K562 (cell line): ENCODE results near the gene METAP1D. TPM values are rescaled to one million over a fixed set of nuclear protein-coding genes. Genes with fewer than 3 reads are reported as not detected.

Source experiments
- ATF1 ChIP-seq, 2 experiments: fragments of 450-650 bp in 1 of 2; IDR thresholded peaks; 2 replicates each; pipeline ENCODE4 v1.6.1; 2016; ENCODE audit warnings: missing compliant biosample characterization in 1 of 2, missing genetic modification characterization in 1 of 2
- DMBX1 ChIP-seq: fragments of 250-450 bp; sonication (Bioruptor Pico); IDR thresholded peaks from 2 replicates; pipeline ENCODE4 v1.8.0; 2022; ENCODE audit warnings: inconsistent platforms, mild to moderate bottlenecking, moderate library complexity, borderline replicate concordance
- EP400 ChIP-seq: fragments of 450-650 bp; IDR thresholded peaks from 2 replicates; pipeline ENCODE4 v1.6.1; 2017; ENCODE audit warnings: antibody characterized with exemption, mild to moderate bottlenecking, moderate library complexity
- FOXJ2 ChIP-seq: fragments of 200-800 bp; sonication (Bioruptor generic); IDR thresholded peaks from 2 replicates; pipeline ENCODE4 v1.6.1; 2016; ENCODE audit warnings: missing genetic modification characterization, missing compliant biosample characterization
- HNRNPL ChIP-seq: fragments of 200-400 bp; formaldehyde crosslinking; IDR thresholded peaks from 2 replicates; pipeline ENCODE4 v1.6.1; 2017; ENCODE audit warnings: low read depth, mild to moderate bottlenecking, low read length
- MXI1 ChIP-seq: IDR thresholded peaks from 2 replicates; pipeline ENCODE4 v1.6.1; 2011; ENCODE audit warnings: low read depth, mild to moderate bottlenecking, improper control_type of control experiment, low read length
- NFXL1 ChIP-seq: fragments of 450-650 bp; formaldehyde crosslinking; IDR thresholded peaks from 2 replicates; pipeline ENCODE4 v1.4.0; 2021; ENCODE audit warnings: mild to moderate bottlenecking
- SMARCB1 ChIP-seq: IDR thresholded peaks from 2 replicates; pipeline ENCODE4 v1.6.1; 2011; ENCODE audit warnings: improper control_type of control experiment, low read depth; ENCODE audit not compliant: insufficient read length
- XRCC3 ChIP-seq: fragments of 450-650 bp; IDR thresholded peaks from 2 replicates; pipeline ENCODE4 v1.6.1; 2017; ENCODE audit warnings: mild to moderate bottlenecking, moderate library complexity
- ZBTB7A ChIP-seq: IDR thresholded peaks from 2 replicates; pipeline ENCODE4 v1.6.1; 2011; ENCODE audit warnings: low read depth, mild to moderate bottlenecking, low read length, moderate library complexity, borderline replicate concordance; ENCODE audit not compliant: control insufficient read depth
- ZC3H11A ChIP-seq: IDR thresholded peaks from 2 replicates; pipeline ENCODE4 v1.6.1; 2012; ENCODE audit warnings: low read depth, low read length, improper control_type of control experiment
- ZFX ChIP-seq: sonication (generic); formaldehyde crosslinking; IDR thresholded peaks from 2 replicates; pipeline ENCODE4 v1.8.0; 2022; ENCODE audit warnings: mild to moderate bottlenecking, missing genetic modification reagents, moderate library complexity
- ZNF253 ChIP-seq: fragments of 250-450 bp; sonication (Bioruptor Pico); conservative IDR thresholded peaks from 2 replicates; pipeline ENCODE4 v1.6.1; 2021; ENCODE audit warnings: mild to moderate bottlenecking
- ZNF785 ChIP-seq: fragments of 250-450 bp; sonication (Bioruptor Pico); IDR thresholded peaks from 2 replicates; pipeline ENCODE4 v1.4.0; 2020; ENCODE audit warnings: mild to moderate bottlenecking
- polyA plus RNA-seq, 8 experiments: library from polyadenylated mRNA; depleted of rRNA in 4 of 8; stranded (reverse) in 5 of 8; unstranded in 3 of 8; fragments of >200 nt; fragmentation: Nextera tagmentation in 2 of 8; fragmentation: Illumina TruSeq in 1 of 8; extraction: Ambion mirVana in 2 of 8; extraction: Trizol in 1 of 8; gene quantifications; 2 replicates each; pipeline versions ENCODE4 v1.2.1 to v1.2.3, GENCODE V29; 2011 to 2014; ENCODE audit warnings: inconsistent platforms in 1 of 8, missing spikeins in 1 of 8
- total RNA-seq, 7 experiments: library from RNA; depleted of rRNA in 6 of 7; stranded (reverse); fragments of >200 nt in 6 of 7; fragmentation: Illumina TruSeq in 2 of 7; extraction: Trizol in 2 of 7; gene quantifications; 2 replicates each; pipeline versions ENCODE4 v1.2.1 to v1.2.3, GENCODE V29; 2011 to 2021; ENCODE audit warnings: low replicate concordance in 1 of 7
- TF ChIP-seq, protein P1 (sequence below), 2 experiments: fragments of 450-650 bp; conservative IDR thresholded peaks; 2 replicates each; pipeline ENCODE4 v1.6.1; 2017; ENCODE audit warnings: mild to moderate bottlenecking in 2 of 2, moderate library complexity in 2 of 2
- TF ChIP-seq, protein P2 (sequence below): sonication (generic); formaldehyde crosslinking; IDR thresholded peaks from 2 replicates; pipeline ENCODE4 v1.9.0; 2022; ENCODE audit warnings: mild to moderate bottlenecking, missing genetic modification reagents
- TF ChIP-seq, protein P3 (sequence below): fragments of 250-450 bp; sonication (Bioruptor Pico); IDR thresholded peaks from 2 replicates; pipeline ENCODE4 v1.5.0; 2021
- TF ChIP-seq, protein P4 (sequence below), 2 experiments: fragments of 450-650 bp; IDR thresholded peaks; 2 replicates each; pipeline ENCODE4 v1.6.1; 2016
- TF ChIP-seq, protein P5 (sequence below): fragments of 250-450 bp; sonication (Bioruptor Pico); IDR thresholded peaks from 2 replicates; pipeline ENCODE4 v1.5.0; 2020; ENCODE audit warnings: mild to moderate bottlenecking, borderline replicate concordance

The METAP1D gene
- total and polyA plus RNA-seq, 9 of the 15 experiments (the other 6 are each of a cell fraction or from before 2014, with no cell fraction given), result 8.0 to 23.4 (median 15.7) TPM

DNA sequence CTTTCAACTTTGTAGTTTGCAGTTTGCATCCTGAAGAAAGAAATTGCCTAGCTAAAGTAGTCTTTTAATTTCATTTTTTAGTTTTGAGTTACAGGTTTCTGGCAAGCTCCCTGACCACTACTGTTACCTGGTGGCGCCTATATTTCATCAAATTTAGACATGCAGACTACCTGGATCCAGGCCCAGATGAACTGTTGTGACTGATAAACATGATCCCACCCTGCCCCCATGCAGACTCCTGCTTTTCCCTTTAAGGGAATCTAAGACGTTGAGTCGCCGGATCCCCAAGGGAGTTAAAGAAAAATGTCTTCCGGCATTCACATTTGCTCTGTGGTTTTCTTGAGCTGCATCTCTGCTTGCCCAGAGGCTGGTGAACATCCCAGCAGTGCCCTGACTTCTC is 22.2 kb downstream of the METAP1D start (continued):
- TF ChIP-seq SMARCB1 (no peak), ZNF785 (CRISPR knock-in tag) (no peak), MXI1 (no peak), NFXL1 (CRISPR knock-in tag) (no peak), ZBTB7A (no peak), ZC3H11A (no peak), ATF1 (CRISPR knock-in tag; IDR thresholded peaks at IDR 0.05) (no peak), ATF1 (tag; IDR thresholded peaks at IDR 0.05) (no peak), FOXJ2 (tag) (no peak), ZFX (CRISPR knock-in tag) (peak; percentile 11), XRCC3 (no peak), ZNF253 (CRISPR knock-in tag) (no peak), HNRNPL (no peak), DMBX1 (no peak), EP400 (0 out of 2 replicates have a peak, but pooled peaks have one; percentile 21)
- TF ChIP-seq, protein P1, sequence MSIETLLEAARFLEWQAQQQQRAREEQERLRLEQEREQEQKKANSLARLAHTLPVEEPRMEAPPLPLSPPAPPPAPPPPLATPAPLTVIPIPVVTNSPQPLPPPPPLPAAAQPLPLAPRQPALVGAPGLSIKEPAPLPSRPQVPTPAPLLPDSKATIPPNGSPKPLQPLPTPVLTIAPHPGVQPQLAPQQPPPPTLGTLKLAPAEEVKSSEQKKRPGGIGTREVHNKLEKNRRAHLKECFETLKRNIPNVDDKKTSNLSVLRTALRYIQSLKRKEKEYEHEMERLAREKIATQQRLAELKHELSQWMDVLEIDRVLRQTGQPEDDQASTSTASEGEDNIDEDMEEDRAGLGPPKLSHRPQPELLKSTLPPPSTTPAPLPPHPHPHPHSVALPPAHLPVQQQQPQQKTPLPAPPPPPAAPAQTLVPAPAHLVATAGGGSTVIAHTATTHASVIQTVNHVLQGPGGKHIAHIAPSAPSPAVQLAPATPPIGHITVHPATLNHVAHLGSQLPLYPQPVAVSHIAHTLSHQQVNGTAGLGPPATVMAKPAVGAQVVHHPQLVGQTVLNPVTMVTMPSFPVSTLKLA (conservative IDR thresholded peaks at IDR 0.05), result 0 out of 4 replicates have a peak, but pooled peaks of 1 of the 2 experiments have one; percentile 5
- TF ChIP-seq, protein P2, sequence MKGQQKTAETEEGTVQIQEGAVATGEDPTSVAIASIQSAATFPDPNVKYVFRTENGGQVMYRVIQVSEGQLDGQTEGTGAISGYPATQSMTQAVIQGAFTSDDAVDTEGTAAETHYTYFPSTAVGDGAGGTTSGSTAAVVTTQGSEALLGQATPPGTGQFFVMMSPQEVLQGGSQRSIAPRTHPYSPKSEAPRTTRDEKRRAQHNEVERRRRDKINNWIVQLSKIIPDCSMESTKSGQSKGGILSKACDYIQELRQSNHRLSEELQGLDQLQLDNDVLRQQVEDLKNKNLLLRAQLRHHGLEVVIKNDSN (CRISPR knock-in tag), result no peak
- TF ChIP-seq, protein P3, sequence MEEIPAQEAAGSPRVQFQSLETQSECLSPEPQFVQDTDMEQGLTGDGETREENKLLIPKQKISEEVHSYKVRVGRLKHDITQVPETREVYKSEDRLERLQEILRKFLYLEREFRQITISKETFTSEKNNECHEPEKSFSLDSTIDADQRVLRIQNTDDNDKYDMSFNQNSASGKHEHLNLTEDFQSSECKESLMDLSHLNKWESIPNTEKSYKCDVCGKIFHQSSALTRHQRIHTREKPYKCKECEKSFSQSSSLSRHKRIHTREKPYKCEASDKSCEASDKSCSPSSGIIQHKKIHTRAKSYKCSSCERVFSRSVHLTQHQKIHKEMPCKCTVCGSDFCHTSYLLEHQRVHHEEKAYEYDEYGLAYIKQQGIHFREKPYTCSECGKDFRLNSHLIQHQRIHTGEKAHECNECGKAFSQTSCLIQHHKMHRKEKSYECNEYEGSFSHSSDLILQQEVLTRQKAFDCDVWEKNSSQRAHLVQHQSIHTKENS (CRISPR knock-in tag), result no peak
- TF ChIP-seq, protein P4, sequence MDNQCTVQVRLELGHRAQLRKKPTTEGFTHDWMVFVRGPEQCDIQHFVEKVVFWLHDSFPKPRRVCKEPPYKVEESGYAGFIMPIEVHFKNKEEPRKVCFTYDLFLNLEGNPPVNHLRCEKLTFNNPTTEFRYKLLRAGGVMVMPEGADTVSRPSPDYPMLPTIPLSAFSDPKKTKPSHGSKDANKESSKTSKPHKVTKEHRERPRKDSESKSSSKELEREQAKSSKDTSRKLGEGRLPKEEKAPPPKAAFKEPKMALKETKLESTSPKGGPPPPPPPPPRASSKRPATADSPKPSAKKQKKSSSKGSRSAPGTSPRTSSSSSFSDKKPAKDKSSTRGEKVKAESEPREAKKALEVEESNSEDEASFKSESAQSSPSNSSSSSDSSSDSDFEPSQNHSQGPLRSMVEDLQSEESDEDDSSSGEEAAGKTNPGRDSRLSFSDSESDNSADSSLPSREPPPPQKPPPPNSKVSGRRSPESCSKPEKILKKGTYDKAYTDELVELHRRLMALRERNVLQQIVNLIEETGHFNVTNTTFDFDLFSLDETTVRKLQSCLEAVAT (IDR thresholded peaks at IDR 0.05), result no peak
- TF ChIP-seq, protein P5, sequence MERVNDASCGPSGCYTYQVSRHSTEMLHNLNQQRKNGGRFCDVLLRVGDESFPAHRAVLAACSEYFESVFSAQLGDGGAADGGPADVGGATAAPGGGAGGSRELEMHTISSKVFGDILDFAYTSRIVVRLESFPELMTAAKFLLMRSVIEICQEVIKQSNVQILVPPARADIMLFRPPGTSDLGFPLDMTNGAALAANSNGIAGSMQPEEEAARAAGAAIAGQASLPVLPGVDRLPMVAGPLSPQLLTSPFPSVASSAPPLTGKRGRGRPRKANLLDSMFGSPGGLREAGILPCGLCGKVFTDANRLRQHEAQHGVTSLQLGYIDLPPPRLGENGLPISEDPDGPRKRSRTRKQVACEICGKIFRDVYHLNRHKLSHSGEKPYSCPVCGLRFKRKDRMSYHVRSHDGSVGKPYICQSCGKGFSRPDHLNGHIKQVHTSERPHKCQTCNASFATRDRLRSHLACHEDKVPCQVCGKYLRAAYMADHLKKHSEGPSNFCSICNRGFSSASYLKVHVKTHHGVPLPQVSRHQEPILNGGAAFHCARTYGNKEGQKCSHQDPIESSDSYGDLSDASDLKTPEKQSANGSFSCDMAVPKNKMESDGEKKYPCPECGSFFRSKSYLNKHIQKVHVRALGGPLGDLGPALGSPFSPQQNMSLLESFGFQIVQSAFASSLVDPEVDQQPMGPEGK, result no peak
